HG02642 (cell line): ENCODE measurements around the gene M1AP.
"Not testable (repeated sequence)": the region's sequence is repeated elsewhere in the genome, so short reads cannot be mapped to it uniquely, and the experiment has no call there.

ENCODE experiments used
- ATAC-seq: cut with Tn5 transposase; IDR thresholded peaks from one replicate; pipeline ENCODE4 v1.9.1; 2021; ENCODE audit warnings: mild to moderate bottlenecking; ENCODE audit not compliant: unreplicated experiment, poor library complexity

The M1AP gene

DNA sequence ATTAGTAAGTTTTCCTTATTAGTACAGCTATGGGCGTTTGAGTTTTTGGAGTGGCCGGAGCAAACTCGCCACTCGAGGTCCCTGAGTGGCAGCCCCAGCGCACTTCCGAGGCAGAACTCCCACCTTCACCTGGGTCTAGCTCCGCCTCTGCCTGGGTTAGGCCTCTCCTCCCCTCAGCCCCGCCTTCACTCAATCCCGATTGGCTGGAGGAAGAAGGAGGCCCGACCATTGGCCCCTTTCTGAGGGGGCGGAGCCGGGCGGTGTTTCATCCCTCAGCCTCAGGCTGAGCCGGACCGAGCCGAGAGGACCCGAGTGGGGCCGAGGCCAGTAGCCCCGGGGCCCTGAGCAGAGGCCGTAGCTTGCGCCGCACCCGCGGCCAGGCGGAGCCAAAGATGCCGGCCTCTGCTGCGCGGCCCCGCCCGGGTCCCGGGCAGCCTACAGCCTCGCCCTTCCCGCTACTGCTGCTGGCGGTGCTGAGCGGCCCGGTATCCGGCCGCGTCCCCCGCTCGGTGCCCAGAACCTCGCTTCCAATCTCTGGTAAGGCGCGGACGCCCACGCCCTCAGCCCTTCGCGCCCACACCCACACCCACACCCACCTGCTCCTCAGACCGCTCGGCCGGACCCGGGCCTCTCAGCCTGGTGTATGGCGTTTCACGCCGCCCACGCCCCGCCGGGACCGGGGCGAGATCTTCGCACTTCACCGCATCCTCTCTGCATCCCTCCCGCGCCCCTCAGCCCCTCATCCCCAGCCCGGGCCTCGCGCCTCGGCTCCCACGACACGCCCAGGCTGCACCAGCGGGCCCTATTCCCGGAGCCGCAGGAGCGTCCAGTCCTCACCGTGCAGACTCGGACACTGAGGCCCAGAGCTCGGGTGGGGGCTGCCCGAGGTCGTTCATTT is 6.1 kb upstream of the M1AP start, which contains the start of gene SEMA4F:
TSS of gene SEMA4F (plus strand) at position 263 of the 898 bp plus-strand sequence. CDS start at position 393, 130 bp downstream.
- peak; percentile 100 for ATAC-seq

- peak; percentile 24 for ATAC-seq
Observed at GRCh38 chr2:74653589-74653984, 5.5 kb upstream of the M1AP start.

GRCh38 chr2:74646834-74647482 is 1.2 kb downstream of the M1AP start:
- no peak for ATAC-seq

DNA sequence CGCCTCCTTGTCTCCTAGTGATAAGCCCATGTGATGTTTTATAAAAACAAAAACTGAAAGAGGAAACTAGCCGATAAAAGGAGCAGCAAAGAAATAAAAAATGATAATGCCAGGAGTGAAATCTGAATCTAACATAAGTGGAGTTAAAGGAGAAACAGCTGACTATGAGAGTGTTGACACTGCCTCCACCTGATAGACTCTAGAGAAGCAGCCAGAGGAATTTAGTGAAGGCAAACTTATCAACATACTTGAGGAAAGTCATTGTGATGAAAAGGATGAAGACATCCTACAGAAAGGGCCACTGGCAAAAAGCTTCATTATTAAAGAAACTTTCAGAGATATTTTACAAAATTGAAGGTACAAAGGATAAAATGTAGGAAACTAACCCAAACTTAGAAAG is 1.9 kb downstream of the M1AP start:
- ATAC-seq = no peak

- ATAC-seq = no peak
Observed at GRCh38 chr2:74645344-74645743, 2.8 kb downstream of the M1AP start.

GRCh38 chr2:74639550-74639949 is 8.6 kb downstream of the M1AP start:
- no peak for ATAC-seq

- ATAC-seq = no peak
Observed at GRCh38 chr2:74632939-74633312, 15.2 kb downstream of the M1AP start.

DNA sequence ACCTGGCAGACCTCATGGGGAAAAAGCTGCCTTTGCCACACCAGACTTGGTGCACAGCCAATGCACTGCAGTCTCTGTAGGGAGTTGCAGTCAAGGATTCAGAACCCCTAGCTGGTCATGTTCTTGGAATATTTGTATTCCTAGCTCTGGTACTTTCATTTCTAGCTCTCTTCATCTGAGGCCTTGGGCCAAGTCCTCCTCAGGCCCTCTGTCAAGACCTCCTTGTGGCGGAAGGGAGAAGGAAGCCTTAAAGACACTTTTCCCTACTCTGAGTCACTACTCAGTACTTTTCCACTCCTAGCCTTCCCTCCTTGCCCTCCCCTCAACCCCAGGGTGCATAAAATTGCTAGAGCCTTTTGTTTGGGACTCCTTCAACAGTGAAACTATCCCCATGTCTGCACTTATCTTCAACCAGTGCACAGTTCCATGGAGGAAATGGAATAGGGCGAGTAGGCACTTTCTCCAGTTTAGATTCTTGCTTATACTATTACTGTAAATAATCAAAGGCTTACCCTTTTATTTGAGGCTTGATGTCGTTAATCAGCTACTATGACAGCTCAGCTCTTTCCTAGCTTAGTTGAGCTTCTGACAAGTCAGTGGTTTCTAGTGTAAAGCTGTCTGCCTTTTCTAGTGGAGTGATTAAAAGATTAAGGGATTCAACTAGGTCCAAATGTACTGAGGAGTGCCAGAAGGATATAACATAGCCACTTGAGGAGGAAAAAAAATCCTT is 15.8 kb downstream of the M1AP start:
- no peak for ATAC-seq

- ATAC-seq = not testable (repeated sequence)
Observed at GRCh38 chr2:74630454-74630853, 17.7 kb downstream of the M1AP start.

- no peak for ATAC-seq
Observed at GRCh38 chr2:74628538-74629105, 19.5 kb downstream of the M1AP start.

- ATAC-seq = no peak
Observed at GRCh38 chr2:74625658-74626425, 22.3 kb downstream of the M1AP start.

DNA sequence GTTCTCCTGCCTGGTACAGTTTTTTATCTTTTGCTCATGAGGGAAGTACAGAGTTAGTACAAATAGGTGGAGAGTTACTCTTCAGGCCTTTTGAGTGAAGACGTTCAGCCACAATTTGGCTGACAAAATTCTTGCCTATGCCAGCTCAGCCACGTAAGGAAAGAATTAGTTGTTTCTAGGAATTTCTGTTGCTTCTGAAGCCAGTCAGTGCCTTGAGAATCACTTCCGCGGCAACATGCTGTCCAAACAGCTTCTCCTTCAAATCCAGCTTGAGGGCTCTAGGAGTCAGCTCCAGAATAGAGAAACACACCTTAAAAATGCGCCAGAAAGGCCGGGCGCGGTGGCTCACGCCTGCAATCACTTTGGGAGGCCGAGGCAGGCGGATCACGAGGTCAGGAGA is 27.5 kb downstream of the M1AP start:
- ATAC-seq = no peak

- no peak for ATAC-seq
Observed at GRCh38 chr2:74619651-74620297, 28.4 kb downstream of the M1AP start.

DNA sequence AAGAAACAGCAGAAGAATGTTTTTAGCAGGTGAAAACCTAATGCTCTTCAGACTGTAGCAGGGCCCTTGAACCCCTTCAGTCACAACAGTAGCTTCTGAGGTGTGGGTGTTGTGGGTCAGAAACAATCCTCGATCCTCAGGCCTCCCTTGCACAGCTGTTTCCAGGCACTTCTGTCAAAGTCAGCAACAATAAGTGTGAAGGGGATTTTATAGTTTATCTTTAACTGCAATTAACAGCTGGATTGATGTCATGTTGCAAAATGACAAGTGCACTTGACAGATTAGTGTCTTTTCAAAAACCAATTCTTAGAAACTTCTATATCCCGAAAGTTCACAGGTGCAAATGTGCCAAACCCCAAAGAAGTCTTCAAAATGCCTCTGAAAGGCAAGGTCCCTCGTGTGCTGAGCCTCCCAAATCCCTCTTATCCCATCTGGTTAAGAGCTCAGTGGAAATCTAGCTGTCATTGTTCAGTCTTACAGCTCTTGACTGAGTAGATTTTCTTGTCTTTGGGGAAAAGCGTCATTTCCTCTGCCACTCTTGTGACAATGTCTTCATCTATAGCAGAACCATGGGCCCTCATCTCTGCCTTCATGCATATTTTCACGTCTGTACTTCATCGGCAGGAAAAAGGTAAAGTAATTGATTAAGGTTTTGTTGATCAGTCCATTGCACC is 29.6 kb downstream of the M1AP start:
- ATAC-seq = no peak

GRCh38 chr2:74617122-74617521 is 31.0 kb downstream of the M1AP start:
- ATAC-seq = no peak

DNA sequence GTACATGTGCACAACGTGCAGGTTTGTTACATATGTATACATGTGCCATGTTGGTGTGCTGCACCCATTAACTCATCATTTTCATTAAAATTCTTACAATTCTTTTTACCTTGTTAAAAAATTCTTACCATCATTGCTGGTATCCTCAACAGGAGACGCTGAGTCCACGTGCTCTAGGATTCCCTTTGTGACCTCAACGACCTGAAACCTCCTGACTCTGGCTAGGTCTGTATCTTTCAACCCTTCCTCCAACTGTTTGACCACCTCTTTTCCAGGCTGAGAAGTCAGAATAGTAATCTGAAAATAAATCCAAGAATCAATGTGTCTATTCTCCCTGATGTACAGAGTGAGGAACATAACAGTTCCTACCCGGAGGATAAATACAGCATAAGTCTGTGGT is 41.2 kb downstream of the M1AP start:
- no peak for ATAC-seq

DNA sequence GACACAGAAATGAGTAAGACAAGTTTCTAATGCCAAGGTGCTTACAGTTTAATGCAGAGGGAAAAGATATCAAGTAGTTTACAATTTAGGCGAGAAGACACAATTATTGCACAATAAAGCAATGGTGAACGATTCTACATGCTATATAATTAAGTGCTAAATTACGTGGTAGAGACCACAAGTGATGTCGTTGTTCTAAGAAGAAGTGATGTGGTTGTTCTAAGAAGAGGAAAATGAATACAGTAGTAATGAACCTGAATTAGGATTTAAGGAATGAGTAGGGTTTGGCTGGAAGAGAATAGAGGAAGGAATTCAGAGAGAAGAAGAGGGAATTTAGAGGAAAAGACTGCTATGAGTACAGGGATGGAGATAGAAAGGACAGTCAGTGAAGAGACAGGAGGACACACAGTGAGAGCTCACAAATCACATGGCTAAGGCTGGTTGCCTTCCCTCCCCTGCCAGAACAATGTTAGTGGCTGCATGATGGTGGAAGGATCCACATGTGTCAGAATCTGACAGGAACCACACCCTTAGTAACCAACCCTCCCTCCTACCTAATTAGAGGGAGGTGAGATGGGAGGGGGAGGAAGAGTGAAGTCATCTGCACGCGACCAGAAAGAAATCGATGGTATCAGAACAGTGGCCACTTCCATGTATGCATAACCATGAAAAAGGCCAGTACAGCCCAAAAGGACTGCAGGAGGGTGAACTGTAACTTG is 44.7 kb downstream of the M1AP start:
- no peak for ATAC-seq

DNA sequence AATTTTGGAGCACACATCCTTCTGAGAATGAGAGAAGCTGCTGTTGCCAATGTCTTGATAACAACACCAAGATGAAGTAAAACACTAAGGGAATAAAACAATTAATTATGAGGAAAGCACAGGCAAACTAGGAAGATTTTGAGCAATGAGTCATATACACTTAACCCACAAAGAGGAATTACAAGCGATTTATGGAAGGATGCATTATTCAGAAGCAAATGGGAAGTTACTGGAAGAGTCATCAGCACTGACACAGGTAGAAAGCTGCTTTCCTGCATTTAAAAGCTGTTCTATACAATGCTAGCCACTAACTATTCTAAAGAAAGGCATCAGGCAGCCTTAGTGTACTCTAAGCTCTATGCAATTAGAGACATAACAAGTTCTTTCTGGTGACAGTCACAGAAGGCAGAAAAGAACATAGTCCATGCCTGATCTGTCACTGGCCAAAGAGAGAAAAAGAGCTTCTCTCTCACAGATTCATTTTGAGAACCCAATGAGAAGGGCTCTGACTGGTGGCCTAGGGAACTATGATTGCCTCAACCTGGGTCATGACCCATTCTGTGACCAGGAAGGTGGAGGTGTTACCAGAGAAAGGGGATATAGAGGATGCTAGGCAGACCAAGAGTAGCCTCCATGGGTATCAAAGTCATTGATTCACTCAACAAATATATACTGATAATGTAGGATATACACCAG is 45.4 kb downstream of the M1AP start:
- no peak for ATAC-seq
